ENCODE results near the gene GSAP. TPM values are rescaled to one million over a fixed set of nuclear protein-coding genes. Genes with fewer than 3 reads are reported as not detected.
"Not testable (repeated sequence)": the region's sequence is repeated elsewhere in the genome, so short reads cannot be mapped to it uniquely, and the experiment has no call there.

GSAP gene
- total RNA-seq, 1 donor from 2014 or later, result 2.1 TPM

GRCh38 chr7:77339726-77340125 is 76.4 kb downstream of the GSAP start:
- Mint-ChIP-seq H3K4me1 (no peaks in the 10 kb centered on the region), H3K4me3 (no peak overlapping the region), H3K27ac (ENCODE audit: unreplicated experiment) (no peak overlapping the region), H3K36me3 (ENCODE audit: low read depth) (no peaks in the 10 kb centered on the region), H3K27me3 (ENCODE audit: low read depth) (no peaks in the 10 kb centered on the region), H3K9me3 (no peaks in the 10 kb centered on the region)
- TF ChIP-seq CTCF (conservative IDR thresholded peaks at IDR 0.05), result no peak
- no peak for DNase-seq (ENCODE audit: low read depth, low spot score)

- Mint-ChIP-seq H3K4me1 (no peaks in the 10 kb centered on the region), H3K9me3 (no peaks in the 10 kb centered on the region), H3K27me3 (ENCODE audit: low read depth) (no peaks in the 10 kb centered on the region), H3K36me3 (ENCODE audit: low read depth) (no peaks in the 10 kb centered on the region), H3K4me3 (no peak overlapping the region), H3K27ac (ENCODE audit: unreplicated experiment) (no peak overlapping the region)
- no peak for TF ChIP-seq CTCF (conservative IDR thresholded peaks at IDR 0.05)
- DNase-seq (ENCODE audit: low read depth, low spot score), result no peak
Observed at GRCh38 chr7:77338883-77339629, 77.1 kb downstream of the GSAP start.

GRCh38 chr7:77338260-77338659 is 77.9 kb downstream of the GSAP start:
- Mint-ChIP-seq H3K4me1 (no peaks in the 10 kb centered on the region), H3K27ac (ENCODE audit: unreplicated experiment) (peak overlapping the region; percentile 38), H3K36me3 (ENCODE audit: low read depth) (no peaks in the 10 kb centered on the region), H3K4me3 (no peak overlapping the region), H3K9me3 (no peaks in the 10 kb centered on the region), H3K27me3 (ENCODE audit: low read depth) (no peaks in the 10 kb centered on the region)
- DNase-seq (ENCODE audit: low read depth, low spot score), result no peak
- TF ChIP-seq CTCF (conservative IDR thresholded peaks at IDR 0.05), result no peak

GRCh38 chr7:77337456-77337990 is 78.6 kb downstream of the GSAP start:
- Mint-ChIP-seq H3K27me3 (ENCODE audit: low read depth) (no peaks in the 10 kb centered on the region), H3K9me3 (no peaks in the 10 kb centered on the region), H3K36me3 (ENCODE audit: low read depth) (no peaks in the 10 kb centered on the region), H3K4me1 (no peaks in the 10 kb centered on the region), H3K27ac (ENCODE audit: unreplicated experiment) (no peak overlapping the region), H3K4me3 (no peak overlapping the region)
- DNase-seq (ENCODE audit: low read depth, low spot score), result no peak
- TF ChIP-seq CTCF (conservative IDR thresholded peaks at IDR 0.05), result no peak

GRCh38 chr7:77335581-77335980 is 80.6 kb downstream of the GSAP start:
- TF ChIP-seq CTCF (conservative IDR thresholded peaks at IDR 0.05), result no peak

GRCh38 chr7:77334039-77334438 is 82.1 kb downstream of the GSAP start:
- not testable (repeated sequence) for H3K4me1 Mint-ChIP-seq; H3K36me3 Mint-ChIP-seq (ENCODE audit: low read depth); H3K9me3 Mint-ChIP-seq; H3K4me3 Mint-ChIP-seq; H3K27me3 Mint-ChIP-seq (ENCODE audit: low read depth); H3K27ac Mint-ChIP-seq (ENCODE audit: unreplicated experiment); DNase-seq (ENCODE audit: low read depth, low spot score)

More at GRCh38 chr7:77335581-77335980, 80.6 kb downstream of the GSAP start:
- Mint-ChIP-seq H3K4me3 (no peak overlapping the region), H3K27me3 (ENCODE audit: low read depth) (no peaks in the 10 kb centered on the region), H3K4me1 (peaks cover 5% of the 10 kb centered on the region), H3K9me3 (no peaks in the 10 kb centered on the region), H3K27ac (ENCODE audit: unreplicated experiment) (no peak overlapping the region), H3K36me3 (ENCODE audit: low read depth) (no peaks in the 10 kb centered on the region)
- DNase-seq (ENCODE audit: low read depth, low spot score), result no peak

Measured in neural crest cell (in vitro differentiated cells).